Endothelial cell of umbilical vein (primary cell): ENCODE data around the gene ANKRD13D.

Experiments used
- CTCF ChIP-seq, 2 donors: IDR thresholded peaks; 1 replicate in 1 of 2; 2 replicates in 1 of 2; pipeline ENCODE4 v1.5.1; 2011; ENCODE audit warnings: low read length in 2 of 2, mild to moderate bottlenecking in 2 of 2, moderate library complexity in 2 of 2, control low read depth in 1 of 2, inconsistent platforms in 1 of 2, low read depth in 1 of 2; ENCODE audit not compliant: insufficient read depth in 1 of 2; ENCODE audit errors: extremely low read depth in 1 of 2
- EZH2 ChIP-seq: IDR thresholded peaks from 2 replicates; pipeline ENCODE4 v1.6.1; 2012; ENCODE audit warnings: borderline replicate concordance, low read depth, mild to moderate bottlenecking, moderate library complexity, low read length, inconsistent platforms; ENCODE audit not compliant: severe bottlenecking
- FOS ChIP-seq: IDR thresholded peaks from 2 replicates; pipeline ENCODE4 v1.6.1; 2011; ENCODE audit warnings: mild to moderate bottlenecking, low read length, moderate library complexity, borderline replicate concordance; ENCODE audit not compliant: insufficient read depth
- JUN ChIP-seq: IDR thresholded peaks from 2 replicates; pipeline ENCODE4 v1.6.1; 2011; ENCODE audit warnings: borderline replicate concordance, low read depth; ENCODE audit not compliant: insufficient read length, insufficient read depth
- MAX ChIP-seq: IDR thresholded peaks from 2 replicates; pipeline ENCODE4 v1.6.1; 2011; ENCODE audit not compliant: insufficient read depth, insufficient read length
- MYC ChIP-seq: IDR thresholded peaks from one replicate; pipeline ENCODE4 v1.6.1; 2011; ENCODE audit warnings: mild to moderate bottlenecking, low read depth, low read length
- POLR2A ChIP-seq: IDR thresholded peaks from 2 replicates; pipeline ENCODE4 v1.6.1; 2012; ENCODE audit warnings: low read depth, mild to moderate bottlenecking, control low read depth, low read length
- POLR2AphosphoS5 ChIP-seq: IDR thresholded peaks from 2 replicates; pipeline ENCODE4 v1.6.1; 2012; ENCODE audit warnings: low read depth, mild to moderate bottlenecking, control low read depth, low read length, moderate library complexity; ENCODE audit not compliant: insufficient read depth

- no peak for TF ChIP-seq CTCF (IDR thresholded peaks at IDR 0.05; ENCODE audit: extremely low read depth in 1 of 2, insufficient read depth in 1 of 2, low read depth in 1 of 2, low read length in 2 of 2)
- TF ChIP-seq JUN: no peak
- TF ChIP-seq POLR2AphosphoS5: no peak
- TF ChIP-seq MAX: no peak
- TF ChIP-seq POLR2A: no peak
- no peak for TF ChIP-seq EZH2
- TF ChIP-seq FOS: no peak
- TF ChIP-seq MYC: no peak
These were observed 16.5 kb upstream of the ANKRD13D start for GRCh38 chr11:67272327-67273259.
